Esophagus mucosa (tissue), 1 donor: Measurements from ENCODE around the gene RALGAPB. TPM values are rescaled to one million over a fixed set of nuclear protein-coding genes. Genes with fewer than 3 reads are reported as not detected.
A peak's percentile ranks its signal among the peaks of the same experiment; 100 is the strongest.
"Not testable (repeated sequence)": the region's sequence is repeated elsewhere in the genome, so short reads cannot be mapped to it uniquely, and the experiment has no call there.

ENCODE experiments used
- ATAC-seq: fragments of 200-7000 bp; cut with Tn5 transposase; one replicate; pipeline ENCODE4 v1.9.1; 2020
- total RNA-seq: library from RNA; stranded (reverse); gene quantifications from one replicate; pipeline ENCODE4 v1.2.4, GENCODE V29; 2023
- donor health status: DM: yes; HTN: yes; CAD: no.

Gene RALGAPB
- total RNA-seq, 1 donor from 2014 or later: 19.8 TPM

DNA sequence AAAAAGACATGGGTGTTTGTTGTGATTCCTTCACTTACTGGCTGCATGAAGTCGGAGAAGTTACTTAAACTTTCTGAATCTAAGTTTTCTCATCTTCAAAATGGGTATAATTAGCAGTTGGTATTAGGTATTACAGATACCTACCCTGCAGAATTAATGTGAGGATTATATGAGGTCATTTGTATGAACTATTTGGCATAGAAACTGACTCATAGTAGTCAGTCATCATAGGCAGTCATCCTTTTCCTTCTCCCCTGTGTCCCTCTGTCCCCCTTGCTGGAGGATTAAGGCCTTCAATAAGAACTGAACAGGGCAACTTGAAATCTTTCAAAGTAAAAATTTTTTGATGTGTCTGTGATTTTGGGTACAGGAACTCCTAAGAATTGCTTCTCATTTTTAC is 26.3 kb downstream of the RALGAPB start:
- peak; percentile 88 for ATAC-seq

DNA sequence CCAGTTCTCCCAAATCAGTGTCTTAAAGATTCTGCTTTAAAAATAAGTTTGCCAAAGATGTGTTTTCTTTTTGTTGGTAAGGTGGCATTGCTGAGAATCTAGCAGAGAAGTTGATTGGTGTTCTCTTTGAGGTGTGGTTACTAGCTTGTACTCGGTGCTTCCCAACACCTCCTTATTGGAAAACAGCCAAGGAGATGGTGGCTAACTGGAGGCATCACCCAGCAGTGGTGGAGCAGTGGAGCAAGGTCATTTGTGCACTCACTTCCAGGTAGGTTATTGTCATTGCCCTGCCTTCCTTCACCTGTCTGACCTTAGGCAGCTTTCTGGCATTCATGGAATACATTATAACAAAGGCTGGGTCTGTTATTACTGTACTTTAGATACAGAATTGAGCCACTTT is 26.7 kb downstream of the RALGAPB start:
- ATAC-seq: peak; percentile 77

DNA sequence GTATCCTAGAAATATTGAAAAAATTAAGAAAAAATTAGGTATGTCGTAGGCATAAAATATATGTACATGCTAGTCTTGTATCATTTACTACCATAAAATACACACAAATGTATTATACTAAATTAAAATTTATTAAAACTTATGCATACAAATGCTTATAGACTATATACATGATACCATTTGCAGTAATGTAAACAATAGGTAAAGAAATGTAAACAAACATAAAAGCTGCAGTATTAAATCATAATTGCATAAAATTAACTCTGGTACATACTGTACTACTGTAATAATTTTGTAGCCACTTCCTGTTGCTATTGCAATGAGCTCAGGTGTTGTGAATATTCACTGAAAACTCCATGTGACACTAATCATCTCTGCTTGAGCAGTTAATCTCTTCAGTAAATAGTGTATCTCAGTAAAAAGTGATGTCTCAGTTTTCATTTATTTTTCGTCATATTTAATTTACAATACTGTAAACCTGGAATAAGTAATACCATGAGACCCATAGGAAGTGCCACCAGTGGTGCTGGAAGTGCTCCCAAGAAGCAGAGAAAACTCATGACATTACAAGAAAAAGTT is 29.3 kb downstream of the RALGAPB start:
- no peak for ATAC-seq

DNA sequence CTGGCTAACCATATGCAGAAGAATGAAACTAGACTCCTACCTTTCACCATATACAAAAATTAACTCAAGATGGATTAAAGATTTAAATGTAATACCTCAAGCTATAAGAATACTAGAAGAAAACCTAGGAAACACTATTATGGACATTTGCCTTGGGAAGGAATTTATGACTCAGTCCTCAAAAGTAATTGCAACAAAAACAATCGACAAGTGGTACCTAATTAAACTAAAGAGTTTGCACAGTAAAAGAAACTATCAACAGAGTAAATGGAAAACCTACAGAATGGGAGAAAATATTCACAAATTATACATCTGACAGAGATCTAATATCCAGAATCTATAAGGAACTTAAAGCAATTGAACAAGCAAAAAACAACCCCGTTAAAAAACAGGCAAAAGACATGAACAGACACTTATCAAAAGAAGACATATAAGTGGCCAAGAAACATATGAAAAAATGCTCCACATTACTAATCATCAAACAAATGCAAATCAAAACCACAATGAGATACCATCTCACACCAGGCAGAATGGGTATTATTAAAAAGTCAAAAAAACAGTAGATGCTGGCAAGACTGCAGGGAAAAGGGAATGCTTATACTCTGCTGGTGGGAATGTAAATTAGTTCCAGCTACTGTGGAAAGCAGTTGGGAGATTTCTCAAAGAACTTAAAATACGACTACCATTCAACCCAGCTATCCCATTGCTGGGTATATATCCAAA is 31.9 kb downstream of the RALGAPB start:
- ATAC-seq: no peak

DNA sequence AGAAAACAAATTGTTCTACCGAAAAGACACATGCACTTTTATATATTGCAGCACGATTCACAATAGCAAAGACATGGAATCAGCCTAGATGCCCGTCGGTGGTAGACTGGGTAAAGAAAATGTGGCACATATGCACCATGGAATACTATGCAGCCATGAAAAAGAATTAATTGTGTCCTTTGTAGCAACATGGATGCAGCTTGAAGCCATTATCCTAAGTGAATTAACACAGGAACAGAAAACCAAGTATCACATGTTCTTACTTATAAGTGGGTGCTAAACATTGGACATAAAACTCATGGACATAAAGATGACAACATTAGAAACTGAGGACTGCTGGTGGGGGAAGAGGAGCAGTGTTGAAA is 32.4 kb downstream of the RALGAPB start:
- no peak for ATAC-seq

DNA sequence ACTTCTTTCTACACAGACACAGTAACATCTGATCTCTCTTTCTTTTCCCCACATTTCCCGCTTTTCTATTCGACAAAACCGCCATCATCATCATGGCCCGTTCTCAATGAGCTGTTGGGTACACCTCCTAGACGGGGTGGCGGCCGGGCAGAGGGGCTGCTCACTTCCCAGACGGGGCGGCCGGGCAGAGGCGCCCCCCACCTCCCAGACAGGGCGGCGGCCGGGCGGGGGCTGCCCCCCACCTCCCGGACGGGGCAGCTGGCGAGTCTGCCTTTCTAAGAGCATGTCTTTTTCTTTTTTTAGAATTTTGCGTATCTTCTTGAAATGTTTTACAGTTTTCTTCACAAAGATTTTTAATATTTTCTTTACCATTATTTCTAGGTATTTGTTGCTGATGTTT is 39.1 kb downstream of the RALGAPB start:
- ATAC-seq: not testable (repeated sequence)

DNA sequence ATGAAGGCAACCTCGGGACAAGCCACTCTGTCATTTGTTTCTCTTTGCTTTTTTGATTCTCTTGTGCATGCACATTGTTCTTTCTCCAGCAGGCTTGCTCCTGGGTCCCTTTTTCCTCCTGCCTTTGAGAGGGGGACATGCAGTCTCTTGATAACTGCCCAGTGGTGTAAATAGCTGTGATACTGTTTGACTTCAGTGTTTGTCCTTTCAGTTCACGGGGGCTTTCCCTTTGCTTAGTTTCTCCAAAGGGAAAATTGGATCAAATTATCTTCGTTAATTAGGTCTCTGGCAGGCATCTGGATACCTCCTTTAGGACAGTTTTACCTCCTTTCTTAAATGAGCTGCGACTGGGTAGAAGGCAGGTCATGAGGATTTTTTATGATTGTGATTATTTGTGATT is 41.5 kb downstream of the RALGAPB start:
- no peak for ATAC-seq

DNA sequence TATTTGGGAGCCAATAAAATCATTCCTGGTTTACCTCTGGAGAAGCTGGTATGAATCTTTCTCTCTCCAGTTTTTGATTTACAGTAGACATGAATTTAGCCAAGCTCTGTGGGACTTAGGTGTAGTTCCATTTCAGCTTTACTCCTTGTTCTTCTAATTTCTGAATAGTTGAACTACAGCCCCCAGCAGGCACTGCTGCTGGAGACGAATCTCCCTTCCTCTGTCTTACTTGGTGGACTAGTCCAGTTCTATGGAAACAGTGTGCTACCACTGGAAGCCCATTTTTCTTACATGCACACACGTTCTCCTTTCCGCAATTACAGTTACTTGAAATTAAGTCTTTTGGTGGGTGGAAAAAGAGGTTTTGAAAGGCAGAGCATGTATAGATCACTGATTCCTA is 42.3 kb downstream of the RALGAPB start:
- no peak for ATAC-seq

DNA sequence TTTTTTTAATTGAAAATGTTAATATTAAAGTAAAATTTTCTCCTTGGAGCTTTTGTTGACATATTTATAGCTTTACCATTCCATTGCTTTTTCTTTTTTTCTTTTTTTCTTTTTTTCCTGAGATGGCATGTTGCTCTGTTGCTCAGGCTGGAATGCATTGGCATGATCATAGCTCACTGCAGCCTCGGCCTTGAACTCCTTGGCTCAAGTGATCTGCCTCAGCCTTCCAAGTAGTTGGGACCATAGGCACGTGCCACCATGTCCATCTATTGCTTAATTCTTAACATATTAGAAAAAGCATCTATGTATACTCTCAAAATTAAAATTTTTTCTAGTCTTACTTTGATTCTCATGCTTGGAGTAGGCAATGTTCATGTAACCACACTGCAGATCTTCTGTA is 43.0 kb downstream of the RALGAPB start:
- ATAC-seq: no peak

DNA sequence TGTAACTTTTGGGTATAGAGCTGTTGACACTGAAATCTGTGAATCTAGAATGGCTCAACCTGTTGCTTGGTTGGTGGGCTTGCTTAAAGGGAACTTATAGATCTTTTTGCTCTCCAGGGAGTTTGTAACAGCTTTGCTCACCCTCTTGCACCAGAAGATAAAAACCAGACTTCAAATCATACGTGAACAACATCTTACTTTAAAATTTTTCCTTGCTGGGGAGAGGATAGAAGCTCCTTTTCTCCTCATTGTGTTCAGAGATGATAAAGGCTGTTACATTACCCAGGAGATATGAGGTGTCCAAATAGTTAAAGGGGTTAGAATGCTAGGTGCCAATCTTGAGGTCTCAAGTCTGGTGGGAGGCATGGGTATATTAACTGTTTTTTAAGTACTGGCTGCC is 46.8 kb downstream of the RALGAPB start:
- ATAC-seq: no peak

DNA sequence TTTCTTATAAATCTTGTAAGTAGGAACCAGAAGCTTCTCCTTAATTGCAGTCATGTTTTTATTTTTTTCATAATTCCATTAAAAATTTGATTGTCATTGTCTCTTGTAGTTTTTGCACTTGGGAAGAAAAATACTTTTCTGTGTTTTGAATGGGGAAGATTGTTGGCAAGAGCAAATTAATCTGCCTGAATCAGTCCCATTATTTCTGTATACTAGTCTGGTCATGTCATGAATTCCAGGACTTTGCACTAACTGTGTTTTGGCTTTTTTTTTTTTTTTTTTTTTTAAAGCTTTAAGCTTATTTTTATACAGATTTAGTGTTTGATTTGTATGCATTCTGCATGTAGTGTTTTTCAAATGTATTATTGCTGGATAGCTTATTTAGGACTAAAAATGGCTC is 47.6 kb downstream of the RALGAPB start:
- ATAC-seq: no peak

DNA sequence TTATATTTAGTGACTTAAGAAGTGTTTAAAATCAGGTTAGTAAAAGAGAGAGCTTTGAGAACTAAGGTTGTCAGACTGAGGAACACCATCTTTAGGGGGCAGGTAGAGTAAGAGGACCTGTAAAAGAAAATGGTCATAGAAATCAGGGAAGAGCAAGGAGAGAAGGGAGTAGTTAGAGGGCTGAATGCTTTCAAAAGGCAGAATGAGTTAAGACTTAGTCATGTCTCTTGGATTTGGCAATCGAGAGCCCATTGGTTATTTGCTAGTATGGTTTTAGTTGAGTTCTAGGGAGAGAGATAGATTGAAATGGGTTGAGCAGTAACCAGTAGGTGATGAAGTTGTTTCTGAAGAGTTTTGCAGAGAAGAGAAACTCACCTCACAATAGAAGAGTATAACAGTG is 51.1 kb downstream of the RALGAPB start:
- peak; percentile 76 for ATAC-seq

DNA sequence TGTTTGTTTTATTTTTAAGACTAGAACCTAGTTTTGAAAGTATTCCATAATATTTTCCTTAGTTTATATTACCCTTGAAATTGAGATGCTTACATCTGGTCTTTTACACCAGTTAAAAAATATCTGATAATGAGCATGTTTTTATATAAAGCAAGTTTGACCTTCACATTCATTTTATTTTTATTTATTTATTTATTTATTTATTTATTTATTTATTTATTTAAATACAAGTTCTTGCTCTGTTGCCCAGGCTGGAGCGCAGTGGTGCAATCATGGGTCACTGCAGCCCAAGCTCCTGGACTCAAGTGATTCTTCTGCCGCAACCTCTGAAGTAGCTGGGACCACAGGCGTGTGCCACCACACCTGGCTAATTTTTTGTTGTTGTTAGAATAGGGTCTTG is 55.5 kb downstream of the RALGAPB start:
- no peak for ATAC-seq

DNA sequence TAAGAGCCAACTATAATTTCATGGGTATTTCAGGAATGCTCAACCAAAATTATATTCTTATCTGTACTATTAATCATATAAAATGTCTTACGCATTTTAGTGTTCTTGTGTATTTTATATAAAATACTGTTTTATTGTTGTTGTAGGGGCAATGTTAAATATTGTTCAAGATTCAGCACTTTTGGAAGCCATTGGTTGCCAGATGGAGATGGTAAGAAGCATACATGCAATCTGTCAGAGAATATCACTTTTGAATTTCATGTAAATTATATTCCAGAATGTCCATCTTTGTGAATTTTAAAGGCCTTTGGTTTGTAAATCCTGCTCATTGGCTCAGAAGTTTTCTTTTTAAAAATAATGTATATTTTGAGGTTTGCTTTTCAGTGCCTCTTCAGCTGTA is 58.4 kb downstream of the RALGAPB start:
- ATAC-seq: no peak

DNA sequence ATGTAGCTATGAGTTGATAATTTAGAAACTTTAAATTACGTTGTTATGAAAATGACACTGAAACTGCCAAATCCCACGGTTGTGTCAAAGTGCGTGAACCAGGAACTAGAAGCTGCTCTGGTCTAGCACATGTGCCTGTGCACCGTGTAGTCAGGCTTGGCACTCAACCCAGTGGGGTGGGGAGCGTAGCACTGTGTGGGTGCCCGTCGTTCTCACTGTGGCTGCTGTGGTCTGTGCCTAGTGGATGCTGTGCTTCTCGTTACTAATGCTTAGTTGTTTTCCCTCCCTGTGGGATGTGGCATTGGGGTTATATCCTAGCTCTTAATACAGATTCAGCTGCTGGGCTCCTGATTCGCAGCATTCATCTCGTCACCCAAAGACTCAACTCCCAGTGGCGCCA is 62.1 kb downstream of the RALGAPB start:
- peak; percentile 19 for ATAC-seq

DNA sequence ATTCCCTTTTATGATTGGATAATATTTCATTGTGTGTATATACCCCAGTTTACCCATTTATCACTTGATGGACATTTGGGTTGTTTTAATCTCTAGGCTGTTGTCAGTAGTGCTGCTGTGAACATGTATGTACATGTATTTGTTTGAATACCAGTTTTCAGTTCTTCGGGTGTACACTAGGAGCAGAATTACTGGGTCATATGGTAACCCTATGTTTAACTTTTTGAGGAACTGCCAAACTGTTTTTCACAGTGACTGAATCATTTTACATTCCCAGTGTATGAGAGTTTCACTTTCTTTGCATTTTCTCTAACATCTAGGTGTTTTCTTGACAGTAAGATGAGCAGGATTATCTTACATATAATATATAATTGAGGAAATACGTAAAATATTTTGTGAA is 63.7 kb downstream of the RALGAPB start:
- peak; percentile 92 for ATAC-seq

DNA sequence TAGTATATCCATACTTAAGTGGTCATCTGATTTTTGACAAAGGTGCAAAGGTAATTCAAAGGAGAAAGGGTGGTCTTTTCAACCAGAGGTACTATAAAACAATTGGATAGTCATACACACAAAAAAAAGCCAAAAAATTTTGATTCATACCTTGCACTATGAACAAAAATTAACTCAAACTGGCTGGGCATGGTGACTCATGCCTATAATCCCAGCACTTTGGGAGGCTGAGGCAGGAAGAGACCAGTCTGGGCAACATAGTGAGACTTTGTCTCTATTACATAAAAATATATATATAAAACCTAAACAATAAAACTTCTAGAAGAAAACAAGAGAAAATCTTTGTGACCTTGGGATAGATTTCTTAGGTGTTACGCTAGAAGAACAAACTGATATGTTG is 64.5 kb downstream of the RALGAPB start:
- ATAC-seq: peak; percentile 64

DNA sequence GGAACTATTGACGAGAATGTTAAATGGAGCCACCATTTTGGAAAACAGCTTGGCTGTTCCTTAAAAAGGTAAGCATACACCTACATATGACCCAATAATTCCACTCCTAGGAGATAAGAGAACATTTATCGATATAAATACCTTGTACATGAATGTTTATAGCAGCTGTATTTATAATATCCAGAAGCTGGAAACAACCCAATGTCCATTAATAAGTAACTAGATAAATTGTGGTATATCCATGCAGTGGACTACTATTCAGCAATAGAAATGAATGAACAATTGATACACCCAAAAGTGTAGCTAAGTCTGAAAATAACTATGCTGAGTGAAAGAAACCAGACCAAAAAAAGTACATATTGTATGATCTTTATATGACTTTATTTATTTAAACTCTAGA is 66.1 kb downstream of the RALGAPB start:
- no peak for ATAC-seq

DNA sequence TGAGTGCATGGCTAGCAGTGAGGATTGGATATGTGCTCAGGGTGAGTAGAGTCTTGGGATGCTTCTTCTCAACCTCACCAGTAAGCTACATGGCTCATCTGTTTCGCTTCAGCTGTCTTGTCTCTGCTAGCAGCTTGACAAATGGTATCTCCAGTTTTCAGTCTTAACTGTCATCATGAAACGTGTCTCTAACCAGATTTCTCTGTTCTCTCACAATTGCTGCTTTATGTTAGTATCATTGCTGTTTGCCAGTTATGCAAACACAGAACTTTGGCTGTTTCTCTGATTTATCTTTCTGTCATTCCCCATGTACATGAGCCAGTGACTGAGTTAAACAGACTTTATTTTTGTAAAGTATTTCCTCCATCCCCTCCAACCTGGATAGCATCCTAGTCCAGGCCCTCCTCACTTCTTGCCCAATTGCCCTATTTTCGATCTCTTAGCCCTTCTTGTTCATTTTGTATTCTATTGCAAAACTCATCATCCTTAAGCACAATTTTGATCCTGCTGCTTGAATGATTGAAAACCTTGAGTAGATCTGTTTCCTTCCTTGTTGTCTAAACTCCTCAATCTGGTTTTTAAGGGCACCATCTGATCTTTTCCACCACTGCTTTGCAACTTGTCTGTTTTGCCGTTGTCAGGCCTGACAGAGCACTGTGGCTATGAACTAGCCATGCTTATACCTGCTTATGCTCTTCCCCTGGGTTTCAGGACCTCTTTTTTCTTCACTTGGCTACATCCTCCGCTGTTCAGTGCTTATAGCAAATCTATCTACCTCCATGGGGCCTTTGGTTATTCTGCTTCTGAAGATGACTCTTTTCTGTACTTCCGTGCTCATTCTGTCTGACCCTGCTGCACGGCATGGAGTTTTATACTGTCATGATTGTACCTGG is 70.6 kb downstream of the RALGAPB start:
- no peak for ATAC-seq

DNA sequence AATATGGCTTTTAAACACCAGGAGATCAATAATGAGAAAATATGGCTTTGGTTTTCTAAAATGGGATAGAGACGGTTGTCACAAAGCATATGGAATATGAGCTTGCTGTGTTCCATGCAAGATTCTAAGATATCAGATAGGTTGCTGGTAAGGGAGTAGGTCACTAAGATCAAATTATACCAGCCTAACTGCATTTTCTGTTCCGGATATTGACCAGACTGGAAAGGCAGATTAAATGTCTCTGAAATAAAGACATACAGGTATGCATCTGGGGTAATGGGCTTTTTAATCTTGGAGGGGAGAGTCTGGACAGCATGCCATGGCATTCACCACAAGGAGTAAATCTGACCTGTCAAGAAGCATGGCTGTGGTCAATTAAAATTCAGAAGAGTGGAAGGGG is 73.1 kb downstream of the RALGAPB start:
- ATAC-seq: no peak

DNA sequence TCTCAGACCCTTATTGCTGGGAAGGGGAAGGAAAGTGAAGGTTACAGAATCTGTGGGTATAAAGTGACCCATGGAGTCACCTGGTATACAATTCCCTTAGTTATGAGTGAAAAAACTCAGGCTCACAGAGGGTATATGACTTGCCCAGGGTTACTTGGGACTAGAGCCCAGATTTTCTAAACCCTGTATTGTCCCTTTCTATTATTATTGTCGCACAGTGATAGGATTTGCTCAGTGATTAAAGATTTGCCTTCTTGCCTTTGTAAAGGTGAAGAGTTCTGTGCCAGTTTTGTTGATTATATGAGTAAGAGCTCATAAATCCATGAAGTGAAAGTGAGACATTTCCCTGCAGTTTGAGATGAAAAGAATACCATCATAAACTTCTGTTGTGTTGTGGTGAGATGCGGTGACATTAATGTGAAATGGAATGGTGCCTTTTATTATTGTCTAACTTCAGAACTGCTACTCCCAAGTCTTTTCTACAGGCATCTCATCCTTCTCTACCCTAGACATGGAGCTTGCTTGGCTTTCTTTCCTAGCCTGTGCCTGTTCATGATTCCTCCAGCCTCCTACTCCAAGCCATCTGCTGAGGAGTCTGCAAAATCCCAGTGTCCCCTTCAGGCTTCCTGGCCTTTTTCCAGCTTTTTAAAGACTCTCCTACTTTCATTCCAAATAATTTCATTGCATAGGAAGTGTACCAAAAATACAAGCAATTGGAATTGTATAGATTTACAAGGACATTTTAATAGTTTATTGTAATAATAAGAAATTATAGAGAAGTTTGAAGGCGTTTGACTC is 74.8 kb downstream of the RALGAPB start:
- no peak for ATAC-seq

DNA sequence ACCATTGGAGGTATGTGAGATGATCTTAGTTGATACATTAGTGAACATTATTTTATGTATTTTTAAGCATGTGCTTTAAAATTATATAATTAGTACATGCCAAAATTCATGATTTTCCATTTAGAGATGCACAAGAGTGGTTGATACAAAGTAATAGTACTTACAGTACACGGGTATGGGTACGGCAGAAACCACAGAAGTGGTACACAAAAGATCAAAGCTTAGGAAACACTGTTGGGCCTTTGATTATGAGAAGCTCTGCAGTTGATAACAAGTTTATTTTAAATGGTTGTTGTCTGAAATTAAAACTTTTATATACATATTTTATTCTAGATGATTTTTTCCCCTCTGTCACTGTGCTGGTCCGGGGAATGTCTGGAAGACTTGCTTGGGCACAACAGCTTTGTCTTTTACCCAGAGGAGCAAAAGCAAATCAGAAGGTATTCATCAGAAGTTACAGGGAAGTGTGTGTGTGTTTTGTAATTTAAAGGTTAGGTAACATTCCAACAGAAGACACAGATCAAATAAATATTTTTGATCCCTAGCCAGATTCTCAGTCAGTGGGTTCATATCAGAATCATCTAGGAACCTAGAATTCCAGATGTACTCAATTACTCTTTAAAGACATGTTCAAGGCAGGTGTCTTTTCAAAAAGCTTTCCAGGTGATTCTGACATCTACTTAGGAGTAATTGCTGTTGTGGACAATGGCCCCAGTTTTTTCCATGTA is 75.9 kb downstream of the RALGAPB start:
- no peak for ATAC-seq
